GM12865 (cell line): ENCODE measurements around the gene SORT1.
A peak's percentile ranks its signal among the peaks of the same experiment; 100 is the strongest.

ENCODE experiments used
- DNase-seq: peaks from one replicate; pipeline ENCODE4 v3.0.0; 2010; ENCODE audit warnings: low read depth
- H3K4me3 ChIP-seq: 2 replicates; pipeline ENCODE4 v1.5.1; 2011; ENCODE audit warnings: mild to moderate bottlenecking, low read depth, low read length, control low read depth
- TF ChIP-seq, protein P1 (sequence below): IDR thresholded peaks from 2 replicates; pipeline ENCODE4 v1.5.1; 2011; ENCODE audit warnings: low read length, control low read depth, low read depth, inconsistent platforms; ENCODE audit not compliant: insufficient read depth; ENCODE audit errors: missing control alignments

Gene SORT1

GRCh38 chr1:109265016-109265415 is 132.7 kb downstream of the SORT1 start:
- TF ChIP-seq, protein P1, sequence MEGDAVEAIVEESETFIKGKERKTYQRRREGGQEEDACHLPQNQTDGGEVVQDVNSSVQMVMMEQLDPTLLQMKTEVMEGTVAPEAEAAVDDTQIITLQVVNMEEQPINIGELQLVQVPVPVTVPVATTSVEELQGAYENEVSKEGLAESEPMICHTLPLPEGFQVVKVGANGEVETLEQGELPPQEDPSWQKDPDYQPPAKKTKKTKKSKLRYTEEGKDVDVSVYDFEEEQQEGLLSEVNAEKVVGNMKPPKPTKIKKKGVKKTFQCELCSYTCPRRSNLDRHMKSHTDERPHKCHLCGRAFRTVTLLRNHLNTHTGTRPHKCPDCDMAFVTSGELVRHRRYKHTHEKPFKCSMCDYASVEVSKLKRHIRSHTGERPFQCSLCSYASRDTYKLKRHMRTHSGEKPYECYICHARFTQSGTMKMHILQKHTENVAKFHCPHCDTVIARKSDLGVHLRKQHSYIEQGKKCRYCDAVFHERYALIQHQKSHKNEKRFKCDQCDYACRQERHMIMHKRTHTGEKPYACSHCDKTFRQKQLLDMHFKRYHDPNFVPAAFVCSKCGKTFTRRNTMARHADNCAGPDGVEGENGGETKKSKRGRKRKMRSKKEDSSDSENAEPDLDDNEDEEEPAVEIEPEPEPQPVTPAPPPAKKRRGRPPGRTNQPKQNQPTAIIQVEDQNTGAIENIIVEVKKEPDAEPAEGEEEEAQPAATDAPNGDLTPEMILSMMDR, result no peak
- no peak for DNase-seq
- H3K4me3 ChIP-seq, result no peak overlapping the region

GRCh38 chr1:109264379-109264755 is 133.4 kb downstream of the SORT1 start:
- TF ChIP-seq, protein P1, result no peak
- DNase-seq, result no peak
- H3K4me3 ChIP-seq, result no peak overlapping the region

- DNase-seq, result peak; percentile 82
These were observed 133.9 kb downstream of the SORT1 start for GRCh38 chr1:109263597-109264378.

DNA sequence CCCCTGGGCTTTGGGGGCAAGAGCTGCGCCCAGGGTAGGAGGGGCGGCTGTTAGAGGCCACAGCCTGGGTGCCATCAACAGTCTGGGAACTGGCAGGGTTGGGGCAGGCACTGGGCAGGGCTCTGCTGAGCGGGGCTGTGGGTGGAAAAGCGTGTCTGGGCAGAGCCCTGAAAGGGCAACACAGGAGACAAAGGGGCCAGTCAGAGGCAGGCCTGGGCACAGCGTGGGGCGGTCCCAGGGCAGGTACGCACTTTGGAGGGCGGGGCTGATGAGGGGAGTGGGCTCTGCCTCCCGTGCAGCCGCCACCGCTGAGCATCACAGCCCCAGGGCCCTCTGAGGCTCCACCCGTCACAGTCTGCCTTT is 134.5 kb downstream of the SORT1 start:
- TF ChIP-seq, protein P1, result no peak
- no peak overlapping the region for H3K4me3 ChIP-seq
- DNase-seq, result no peak

More at GRCh38 chr1:109263597-109264378, 133.9 kb downstream of the SORT1 start:
- TF ChIP-seq, protein P1, result peak; percentile 100
- H3K4me3 ChIP-seq, result no peak overlapping the region

- TF ChIP-seq, protein P1, result no peak
- DNase-seq, result no peak
- no peak overlapping the region for H3K4me3 ChIP-seq
These were observed 135.3 kb downstream of the SORT1 start for GRCh38 chr1:109262231-109263055.

DNA sequence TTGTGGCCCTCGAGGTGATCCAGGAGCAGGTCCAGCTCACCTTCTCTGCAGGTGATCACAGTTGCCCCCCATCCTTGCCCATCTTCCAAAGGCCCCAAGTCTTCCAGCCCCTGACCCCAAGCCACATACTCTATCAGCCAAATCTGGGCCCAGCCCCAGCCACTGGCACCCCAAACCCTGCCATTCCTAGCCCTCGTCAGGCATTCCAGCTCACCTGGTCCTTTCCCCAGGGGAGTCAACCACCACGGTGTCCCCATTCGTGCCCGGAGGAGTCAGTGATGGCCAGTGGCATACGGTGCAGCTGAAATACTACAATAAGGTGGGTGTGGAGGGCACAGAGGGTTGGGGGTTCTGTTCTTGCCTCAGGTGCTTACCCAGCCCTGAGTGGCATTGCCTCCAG is 136.1 kb downstream of the SORT1 start:
- DNase-seq, result no peak
- TF ChIP-seq, protein P1, result no peak

DNA sequence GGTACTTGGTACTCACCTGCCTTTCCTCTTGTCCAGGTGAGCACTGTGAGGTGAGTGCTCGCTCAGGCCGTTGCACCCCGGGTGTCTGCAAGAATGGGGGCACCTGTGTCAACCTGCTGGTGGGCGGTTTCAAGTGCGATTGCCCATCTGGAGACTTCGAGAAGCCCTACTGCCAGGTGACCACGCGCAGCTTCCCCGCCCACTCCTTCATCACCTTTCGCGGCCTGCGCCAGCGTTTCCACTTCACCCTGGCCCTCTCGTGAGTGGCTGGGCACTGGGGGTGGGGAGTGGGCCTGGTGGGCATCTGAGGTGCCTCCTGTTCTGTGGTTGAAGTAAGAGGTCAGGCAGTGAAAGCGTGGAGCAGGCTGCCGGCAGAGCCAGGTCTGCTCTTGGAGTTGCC is 136.7 kb downstream of the SORT1 start:
- H3K4me3 ChIP-seq, result no peak overlapping the region
- TF ChIP-seq, protein P1, result no peak
- DNase-seq, result no peak

More for the DNA sequence above, 136.1 kb downstream of the SORT1 start:
- H3K4me3 ChIP-seq, result no peak overlapping the region
